Esophagus squamous epithelium (tissue), 4 donors: ENCODE measurements around the gene BEX2.

Experiments
- CTCF ChIP-seq, 6 experiments: fragments of 450-650 bp in 4 of 6; fragments of 200-600 bp in 2 of 6; sonication (generic) in 2 of 6; IDR thresholded peaks; one replicate each; pipeline ENCODE4 v1.5.1; 2016 to 2019; ENCODE audit warnings: antibody characterized with exemption in 6 of 6, mild to moderate bottlenecking in 4 of 6, moderate library complexity in 4 of 6
- POLR2A ChIP-seq, 4 donors: fragments of 450-650 bp; IDR thresholded peaks; one replicate each; pipeline ENCODE4 v1.6.1; 2017; ENCODE audit warnings: antibody characterized with exemption in 4 of 4, mild to moderate bottlenecking in 4 of 4, moderate library complexity in 3 of 4

DNA sequence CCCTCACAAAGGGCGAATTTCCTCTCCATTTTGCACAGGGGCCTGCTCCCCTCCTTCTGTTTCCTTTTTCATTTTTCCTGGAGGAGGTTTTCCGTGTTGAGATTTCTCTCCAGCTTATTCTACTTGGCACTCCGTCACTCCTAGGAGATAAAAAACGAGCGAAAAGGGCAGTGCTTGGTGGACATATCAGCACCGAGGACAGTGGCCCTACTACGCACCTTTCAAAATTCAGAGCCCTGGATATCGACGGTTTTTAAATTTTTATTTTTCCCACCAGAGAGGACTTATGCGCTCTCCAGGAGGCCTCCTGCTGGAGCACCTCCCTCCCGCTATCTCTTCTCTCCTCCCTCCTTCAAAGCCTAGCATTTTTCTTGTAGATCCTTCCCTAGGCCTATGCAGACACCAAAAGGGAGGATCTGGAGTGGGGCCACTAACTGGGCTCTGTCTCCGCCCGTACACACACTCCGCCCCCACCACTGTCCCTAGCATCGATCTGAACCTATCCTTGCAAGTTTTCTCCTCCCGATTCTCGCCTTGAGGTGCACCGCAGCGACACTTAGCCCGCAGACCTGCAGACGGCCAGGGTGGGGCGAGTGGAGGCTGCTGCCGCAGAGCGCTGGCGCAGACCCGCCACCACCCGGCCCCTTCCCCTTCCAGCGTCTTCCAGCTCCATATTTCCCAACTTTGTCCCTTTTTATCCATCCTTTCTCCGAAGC, 37.0 kb upstream of the BEX2 start:
- TF ChIP-seq CTCF (IDR thresholded peaks at IDR 0.05) = no peak
- TF ChIP-seq POLR2A (IDR thresholded peaks at IDR 0.05) = no peak
